Neuronal stem cell (in vitro differentiated cells): ENCODE measurements around the gene OLIG1. TPM values are rescaled to one million over a fixed set of nuclear protein-coding genes. Genes with fewer than 3 reads are reported as not detected.

Experiments
- DNase-seq: peaks from one replicate; pipeline ENCODE4 v3.0.0-alpha.2; 2013; ENCODE audit warnings: low spot score
- H2AFZ ChIP-seq: one replicate; pipeline ENCODE4 v1.6.1; 2013; ENCODE audit warnings: mild to moderate bottlenecking, low read length, inconsistent platforms
- H2AK5ac ChIP-seq: 2 replicates; pipeline ENCODE4 v1.6.1; 2013; ENCODE audit warnings: low read depth, mild to moderate bottlenecking, inconsistent platforms, low read length, moderate library complexity, mixed read lengths
- H2BK120ac ChIP-seq: 2 replicates; pipeline ENCODE4 v1.6.1; 2013; ENCODE audit warnings: low read depth, mild to moderate bottlenecking, inconsistent platforms, low read length, moderate library complexity, mixed read lengths
- H2BK12ac ChIP-seq: one replicate; pipeline ENCODE4 v1.6.1; 2013; ENCODE audit warnings: low read length, inconsistent platforms
- H2BK15ac ChIP-seq: 2 replicates; pipeline ENCODE4 v1.6.1; 2013; ENCODE audit warnings: mild to moderate bottlenecking, low read length, inconsistent platforms, mixed read lengths
- H2BK5ac ChIP-seq: one replicate; pipeline ENCODE4 v1.6.1; 2013; ENCODE audit warnings: inconsistent platforms, mild to moderate bottlenecking, low read length, moderate library complexity
- H3K14ac ChIP-seq: one replicate; pipeline ENCODE4 v1.6.1; 2013; ENCODE audit warnings: low read length, inconsistent platforms
- H3K18ac ChIP-seq: 2 replicates; pipeline ENCODE4 v1.6.1; 2013; ENCODE audit warnings: low read length, inconsistent platforms
- H3K23ac ChIP-seq: 2 replicates; pipeline ENCODE4 v1.6.1; 2013; ENCODE audit warnings: low read depth, mild to moderate bottlenecking, mixed read lengths, low read length, inconsistent platforms; ENCODE audit not compliant: poor library complexity
- H3K27ac ChIP-seq: replicated peaks from 3 replicates; pipeline ENCODE4 v1.5.1; 2013; ENCODE audit warnings: low read length, inconsistent platforms
- H3K27me3 ChIP-seq, 3 experiments: 2 replicates each; pipeline ENCODE4 v1.6.1; 2013; ENCODE audit warnings: low read length in 3 of 3, mild to moderate bottlenecking in 2 of 3, inconsistent platforms in 1 of 3, low read depth in 1 of 3, mixed read lengths in 1 of 3, moderate library complexity in 1 of 3; ENCODE audit not compliant: control insufficient read depth in 3 of 3, insufficient read depth in 3 of 3
- H3K36me3 ChIP-seq, 2 donors: replicated peaks in 1 of 2; 2 replicates each; pipeline ENCODE4 v1.6.1; 2013; ENCODE audit warnings: low read length in 2 of 2; ENCODE audit not compliant: control insufficient read depth in 2 of 2, insufficient read depth in 2 of 2
- H3K4ac ChIP-seq: 2 replicates; pipeline ENCODE4 v1.6.1; 2013; ENCODE audit warnings: inconsistent platforms, mild to moderate bottlenecking, low read length, moderate library complexity
- H3K4me1 ChIP-seq, 2 donors: 1 replicate in 1 of 2; 2 replicates in 1 of 2; pipeline ENCODE4 v1.6.1; 2013; ENCODE audit warnings: low read length in 2 of 2, low read depth in 1 of 2; ENCODE audit not compliant: control insufficient read depth in 2 of 2, insufficient read depth in 1 of 2
- H3K4me2 ChIP-seq: one replicate; pipeline ENCODE4 v1.6.1; 2013; ENCODE audit warnings: mild to moderate bottlenecking, low read length, inconsistent platforms; ENCODE audit not compliant: insufficient read depth, poor library complexity, severe bottlenecking
- H3K4me3 ChIP-seq, 2 donors: 2 replicates each; pipeline ENCODE4 v1.5.1; 2013; ENCODE audit warnings: low read length in 2 of 2, mild to moderate bottlenecking in 2 of 2, inconsistent platforms in 1 of 2, moderate library complexity in 1 of 2
- H3K79me1 ChIP-seq: one replicate; pipeline ENCODE4 v1.6.1; 2013; ENCODE audit warnings: low read depth, mild to moderate bottlenecking, inconsistent platforms, low read length, moderate library complexity
- H3K9ac ChIP-seq: one replicate; pipeline ENCODE4 v1.6.1; 2013; ENCODE audit warnings: mild to moderate bottlenecking, low read depth, low read length, inconsistent platforms; ENCODE audit not compliant: poor library complexity
- H3K9me3 ChIP-seq, 2 donors: replicated peaks in 1 of 2; 2 replicates each; pipeline versions ENCODE3 to v1.6.1; 2013; ENCODE audit warnings: low read length in 2 of 2, mild to moderate bottlenecking in 2 of 2, inconsistent platforms in 1 of 2, low read depth in 1 of 2, mixed read lengths in 1 of 2, moderate library complexity in 1 of 2; ENCODE audit not compliant: control insufficient read depth in 2 of 2, insufficient read depth in 1 of 2
- H4K8ac ChIP-seq: one replicate; pipeline ENCODE4 v1.6.1; 2013; ENCODE audit warnings: low read depth, mild to moderate bottlenecking, inconsistent platforms, low read length, moderate library complexity
- H4K91ac ChIP-seq: one replicate; pipeline ENCODE4 v1.6.1; 2013; ENCODE audit warnings: low read length, low read depth, mild to moderate bottlenecking, inconsistent platforms; ENCODE audit not compliant: poor library complexity
- WGBS, 2 donors: extraction: QIAGEN DNeasy Blood & Tissue Kit; methylation state at CpG; one replicate each; pipeline ENCODE4 v1.1.7; 2013; ENCODE audit warnings: missing lambda C conversion rate in 2 of 2, mixed read lengths in 1 of 2; ENCODE audit not compliant: insufficient read length in 2 of 2, insufficient replicate concordance in 1 of 2; ENCODE audit errors: extremely low coverage in 2 of 2; 5-methylcytosine and 5-hydroxymethylcytosine counted together
- polyA plus RNA-seq, 2 experiments: library from polyadenylated mRNA; stranded (reverse); fragments of 200-250 nt; gene quantifications; one replicate each; pipeline ENCODE4 v1.2.3, GENCODE V29; 2013

OLIG1 gene
- polyA plus RNA-seq (2013, experiment 1 of 2) = 0.11 TPM
- not detected for polyA plus RNA-seq (2013, experiment 2 of 2)

- Histone ChIP-seq H3K9me3 (peaks cover 9 to 13% of the 10 kb centered on the region in 2 donors), H3K4me3 (peak within 1 kb of the TSS; percentile 53 to 56), H3K4me1 (peaks cover 4 to 7% of the 10 kb centered on the region in 2 donors), H3K27me3 (peaks cover 27 to 96% (median 81%) of the 10 kb centered on the region in 3 experiments), H3K9ac (peak within 1 kb of the TSS; percentile 7), H3K18ac (no peak within 1 kb of the TSS), H4K8ac (no peak within 1 kb of the TSS), H3K79me1 (no peaks in the 10 kb centered on the region), H3K4me2 (peak within 1 kb of the TSS; percentile 65), H2BK120ac (no peak within 1 kb of the TSS), H3K36me3 (no peaks in the 10 kb centered on the region), H2AK5ac (no peak within 1 kb of the TSS), H3K4ac (no peak within 1 kb of the TSS), H2BK12ac (no peak within 1 kb of the TSS), H3K23ac (no peak within 1 kb of the TSS), H2BK5ac (no peak within 1 kb of the TSS), H3K27ac (no peak within 1 kb of the TSS), H4K91ac (no peak within 1 kb of the TSS), H3K14ac (no peak within 1 kb of the TSS), H2BK15ac (no peak within 1 kb of the TSS), H2AFZ (peak within 1 kb of the TSS; percentile 86)
- peak; percentile 44 for DNase-seq
- WGBS, 2 donors = no CpG with 5 or more reads among the region's 82 CpGs
These were observed at the start of gene OLIG1 for GRCh38 chr21:33069994-33070743. OLIG1 (plus strand) TSS chr21:33070141; CDS start chr21:33070247, 106 bp downstream.

GRCh38 chr21:33020558-33021100, 49.3 kb upstream of the OLIG1 start:
- Histone ChIP-seq H2BK15ac (no peak overlapping the region), H3K79me1 (no peaks in the 10 kb centered on the region), H3K9ac (no peak overlapping the region), H2BK5ac (no peak overlapping the region), H3K36me3 (no peaks in the 10 kb centered on the region), H3K4ac (no peak overlapping the region), H4K8ac (no peak overlapping the region), H2BK12ac (no peak overlapping the region), H3K4me2 (no peak overlapping the region), H2AFZ (peak overlapping the region; percentile 11), H3K18ac (peak overlapping the region; percentile 27), H3K4me1 (peaks cover 0 to 5% of the 10 kb centered on the region in 2 donors), H3K27ac (no peak overlapping the region), H3K9me3 (peaks cover 0 to 7% of the 10 kb centered on the region in 2 donors), H3K4me3 (no peak overlapping the region), H2AK5ac (no peak overlapping the region), H3K27me3 (peaks cover 47 to 87% (median 84%) of the 10 kb centered on the region in 3 experiments), H3K23ac (peak overlapping the region; percentile 67), H3K14ac (no peak overlapping the region), H2BK120ac (no peak overlapping the region), H4K91ac (no peak overlapping the region)
- DNase-seq = no peak
- WGBS, 2 donors = no CpG with 5 or more reads among the region's 16 CpGs

GRCh38 chr21:33021150-33021549, 48.8 kb upstream of the OLIG1 start:
- no peak overlapping the region for H2BK120ac ChIP-seq
- peaks cover 0 to 8% of the 10 kb centered on the region in 2 donors for H3K4me1 ChIP-seq
- peaks cover 51 to 91% (median 88%) of the 10 kb centered on the region in 3 experiments for H3K27me3 ChIP-seq
- DNase-seq = no peak
- WGBS, 2 donors = no CpG with 5 or more reads among the region's 11 CpGs
- H2AFZ ChIP-seq = no peak overlapping the region
- no peak overlapping the region for H2BK12ac ChIP-seq
- no peak overlapping the region for H3K14ac ChIP-seq
- no peak overlapping the region for H3K23ac ChIP-seq
- no peaks in the 10 kb centered on the region for H3K36me3 ChIP-seq
- H2BK5ac ChIP-seq = no peak overlapping the region
- no peak overlapping the region for H2AK5ac ChIP-seq
- H3K79me1 ChIP-seq = no peaks in the 10 kb centered on the region
- no peak overlapping the region for H3K4ac ChIP-seq
- no peak overlapping the region for H2BK15ac ChIP-seq
- no peak overlapping the region for H4K8ac ChIP-seq
- no peak overlapping the region for H3K4me2 ChIP-seq
- no peak overlapping the region for H3K4me3 ChIP-seq
- no peak overlapping the region for H4K91ac ChIP-seq
- H3K9ac ChIP-seq = no peak overlapping the region
- H3K9me3 ChIP-seq = peaks cover 0 to 7% of the 10 kb centered on the region in 2 donors
- no peak overlapping the region for H3K18ac ChIP-seq
- H3K27ac ChIP-seq = no peak overlapping the region

- H2AFZ ChIP-seq = no peak overlapping the region
- H3K14ac ChIP-seq = peak overlapping the region; percentile 32
- DNase-seq = no peak
- H3K27ac ChIP-seq = no peak overlapping the region
- no CpG with 5 or more reads among the region's 4 CpGs for WGBS, 2 donors
- H3K23ac ChIP-seq = peak overlapping the region; percentile 20
- no peak overlapping the region for H2BK15ac ChIP-seq
- H4K91ac ChIP-seq = no peak overlapping the region
- H3K4me2 ChIP-seq = no peak overlapping the region
- no peak overlapping the region for H2BK5ac ChIP-seq
- no peak overlapping the region for H4K8ac ChIP-seq
- peaks cover 0 to 7% of the 10 kb centered on the region in 2 donors for H3K9me3 ChIP-seq
- no peak overlapping the region for H2BK12ac ChIP-seq
- H3K36me3 ChIP-seq = no peaks in the 10 kb centered on the region
- no peak overlapping the region for H3K9ac ChIP-seq
- peaks cover 56 to 94% (median 92%) of the 10 kb centered on the region in 3 experiments for H3K27me3 ChIP-seq
- no peak overlapping the region for H2BK120ac ChIP-seq
- H3K18ac ChIP-seq = no peak overlapping the region
- H2AK5ac ChIP-seq = no peak overlapping the region
- H3K4me3 ChIP-seq = no peak overlapping the region
- no peaks in the 10 kb centered on the region for H3K79me1 ChIP-seq
- H3K4me1 ChIP-seq = peaks cover 0 to 10% of the 10 kb centered on the region in 2 donors
- H3K4ac ChIP-seq = no peak overlapping the region
These were observed 48.3 kb upstream of the OLIG1 start for GRCh38 chr21:33021667-33022066.
